ENCODE results near the gene RYR1. TPM values are rescaled to one million over a fixed set of nuclear protein-coding genes. Genes with fewer than 3 reads are reported as not detected.
"Not testable (repeated sequence)": the region's sequence is repeated elsewhere in the genome, so short reads cannot be mapped to it uniquely, and the experiment has no call there.

The RYR1 gene
- total RNA-seq, 2 donors from 2014 or later: 0.84 to 3.3 TPM

DNA sequence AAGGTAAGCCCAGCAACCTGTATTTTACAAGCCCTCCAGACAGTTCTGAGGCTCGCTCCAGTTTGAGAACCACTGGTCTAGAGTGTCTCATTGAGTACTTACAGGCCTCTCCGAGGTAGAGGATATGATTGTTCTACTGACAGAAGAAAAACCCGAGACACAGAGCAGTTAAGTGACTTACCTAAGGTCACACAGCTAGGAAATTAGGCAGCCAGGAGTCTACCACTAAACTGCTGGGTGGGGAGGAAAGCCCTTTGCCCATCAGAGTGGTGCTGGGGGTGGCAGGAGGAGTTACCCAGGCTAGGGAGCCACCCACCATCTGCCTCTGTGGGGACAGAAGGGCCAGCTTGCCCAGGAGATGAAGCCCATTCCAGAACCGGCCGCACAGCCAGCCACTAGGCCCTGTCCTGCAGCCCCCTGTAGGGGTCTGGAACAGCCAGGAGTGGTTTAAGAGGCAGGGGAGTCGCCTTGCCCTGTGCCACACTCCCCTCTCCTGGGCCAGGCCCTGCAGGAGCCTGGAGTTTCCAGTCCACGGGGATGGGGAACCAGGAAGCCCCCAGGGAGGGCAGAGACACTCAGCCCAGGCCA lies 8.2 kb upstream of the RYR1 start:
- no peak overlapping the region for H3K9ac ChIP-seq (ENCODE audit: extremely low read depth, low read length, poor library complexity, severe bottlenecking)
- no peaks in the 10 kb centered on the region for H3K4me1 Mint-ChIP-seq
- no peak overlapping the region for H3K27ac ChIP-seq (ENCODE audit: low read depth, low read length)
- H3K9me3 ChIP-seq (ENCODE audit: control insufficient read depth, low read length): no peaks in the 10 kb centered on the region
- no peaks in the 10 kb centered on the region for H3K36me3 ChIP-seq (ENCODE audit: control insufficient read depth, insufficient read depth, low read length)
- WGBS, 2 experiments (ENCODE audit: insufficient coverage in 1 of 2, insufficient read length in 1 of 2): 86 to 89% methylated on average over 6 to 7 of the region's 7 CpGs
- H3K36me3 Mint-ChIP-seq (ENCODE audit: low read depth): no peaks in the 10 kb centered on the region
- H3K9me3 Mint-ChIP-seq: no peaks in the 10 kb centered on the region
- H3K4me3 Mint-ChIP-seq: no peak overlapping the region
- H3K27me3 ChIP-seq (ENCODE audit: control insufficient read depth, insufficient read depth, low read length, poor library complexity, severe bottlenecking): no peaks in the 10 kb centered on the region
- H3K4me1 ChIP-seq (ENCODE audit: control insufficient read depth, insufficient read depth, low read length): no peaks in the 10 kb centered on the region
- TF ChIP-seq, protein P1, sequence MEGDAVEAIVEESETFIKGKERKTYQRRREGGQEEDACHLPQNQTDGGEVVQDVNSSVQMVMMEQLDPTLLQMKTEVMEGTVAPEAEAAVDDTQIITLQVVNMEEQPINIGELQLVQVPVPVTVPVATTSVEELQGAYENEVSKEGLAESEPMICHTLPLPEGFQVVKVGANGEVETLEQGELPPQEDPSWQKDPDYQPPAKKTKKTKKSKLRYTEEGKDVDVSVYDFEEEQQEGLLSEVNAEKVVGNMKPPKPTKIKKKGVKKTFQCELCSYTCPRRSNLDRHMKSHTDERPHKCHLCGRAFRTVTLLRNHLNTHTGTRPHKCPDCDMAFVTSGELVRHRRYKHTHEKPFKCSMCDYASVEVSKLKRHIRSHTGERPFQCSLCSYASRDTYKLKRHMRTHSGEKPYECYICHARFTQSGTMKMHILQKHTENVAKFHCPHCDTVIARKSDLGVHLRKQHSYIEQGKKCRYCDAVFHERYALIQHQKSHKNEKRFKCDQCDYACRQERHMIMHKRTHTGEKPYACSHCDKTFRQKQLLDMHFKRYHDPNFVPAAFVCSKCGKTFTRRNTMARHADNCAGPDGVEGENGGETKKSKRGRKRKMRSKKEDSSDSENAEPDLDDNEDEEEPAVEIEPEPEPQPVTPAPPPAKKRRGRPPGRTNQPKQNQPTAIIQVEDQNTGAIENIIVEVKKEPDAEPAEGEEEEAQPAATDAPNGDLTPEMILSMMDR (conservative IDR thresholded peaks at IDR 0.05): no peak
- no peak overlapping the region for H3K4me3 ChIP-seq (ENCODE audit: low read length)
- H3K27me3 Mint-ChIP-seq (ENCODE audit: insufficient read depth): peaks cover 11% of the 10 kb centered on the region
- DNase-seq: no peak
- H3K27ac Mint-ChIP-seq: no peak overlapping the region

DNA sequence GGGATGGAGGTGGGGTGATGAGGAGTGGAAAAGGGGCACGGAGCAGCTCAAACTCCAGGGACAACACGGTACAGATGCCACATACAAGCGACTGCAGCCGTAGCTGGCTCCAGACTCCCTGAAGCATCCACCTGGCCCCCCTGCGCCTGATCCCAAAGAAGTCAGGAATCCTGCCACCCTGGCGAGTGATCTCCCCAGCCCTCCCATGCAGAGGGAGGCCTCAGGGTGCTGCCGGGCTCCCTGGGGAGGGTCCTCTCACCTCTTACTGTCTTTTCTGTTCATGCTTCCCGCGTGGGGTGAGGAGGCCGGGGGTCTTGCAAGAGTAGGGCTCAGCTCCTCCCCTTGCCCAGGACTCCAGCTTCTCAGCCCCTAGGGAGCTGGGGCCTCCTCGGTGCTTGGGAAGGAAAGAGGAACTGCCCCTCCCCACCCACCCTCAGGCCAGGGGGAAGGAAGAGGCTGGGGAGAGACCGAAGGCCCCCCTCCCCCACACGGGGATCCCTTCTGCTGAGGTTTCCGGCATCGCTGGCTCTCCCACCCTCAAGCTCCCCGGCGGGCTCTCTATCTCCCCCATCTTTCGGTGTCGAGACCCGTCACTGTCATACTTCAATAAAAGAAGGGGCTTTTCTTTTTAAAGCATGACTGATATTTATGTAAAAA lies 7.6 kb upstream of the RYR1 start, which contains the start of gene RASGRP4:
TSS of gene RASGRP4 (minus strand) at position 410 of the 657 bp plus-strand sequence. CDS start at position 282, 128 bp downstream.
- H3K27ac Mint-ChIP-seq: no peak within 1 kb of the TSS
- Histone ChIP-seq H3K4me3 (ENCODE audit: low read length) (no peak within 1 kb of the TSS), H3K27ac (ENCODE audit: low read depth, low read length) (no peak within 1 kb of the TSS), H3K9me3 (ENCODE audit: control insufficient read depth, low read length) (no peaks in the 10 kb centered on the region), H3K9ac (ENCODE audit: extremely low read depth, low read length, poor library complexity, severe bottlenecking) (no peak within 1 kb of the TSS), H3K27me3 (ENCODE audit: control insufficient read depth, insufficient read depth, low read length, poor library complexity, severe bottlenecking) (no peaks in the 10 kb centered on the region), H3K4me1 (ENCODE audit: control insufficient read depth, insufficient read depth, low read length) (no peaks in the 10 kb centered on the region), H3K36me3 (ENCODE audit: control insufficient read depth, insufficient read depth, low read length) (no peaks in the 10 kb centered on the region)
- no peaks in the 10 kb centered on the region for H3K9me3 Mint-ChIP-seq
- DNase-seq: peak; percentile 66
- H3K4me3 Mint-ChIP-seq: no peak within 1 kb of the TSS
- WGBS, 2 experiments (ENCODE audit: insufficient coverage in 1 of 2, insufficient read length in 1 of 2): 67 to 74% methylated on average over 7 to 18 of the region's 20 CpGs
- H3K27me3 Mint-ChIP-seq (ENCODE audit: insufficient read depth): peaks cover 6% of the 10 kb centered on the region
- H3K36me3 Mint-ChIP-seq (ENCODE audit: low read depth): no peaks in the 10 kb centered on the region
- TF ChIP-seq, protein P1 (conservative IDR thresholded peaks at IDR 0.05): no peak
- no peaks in the 10 kb centered on the region for H3K4me1 Mint-ChIP-seq

DNA sequence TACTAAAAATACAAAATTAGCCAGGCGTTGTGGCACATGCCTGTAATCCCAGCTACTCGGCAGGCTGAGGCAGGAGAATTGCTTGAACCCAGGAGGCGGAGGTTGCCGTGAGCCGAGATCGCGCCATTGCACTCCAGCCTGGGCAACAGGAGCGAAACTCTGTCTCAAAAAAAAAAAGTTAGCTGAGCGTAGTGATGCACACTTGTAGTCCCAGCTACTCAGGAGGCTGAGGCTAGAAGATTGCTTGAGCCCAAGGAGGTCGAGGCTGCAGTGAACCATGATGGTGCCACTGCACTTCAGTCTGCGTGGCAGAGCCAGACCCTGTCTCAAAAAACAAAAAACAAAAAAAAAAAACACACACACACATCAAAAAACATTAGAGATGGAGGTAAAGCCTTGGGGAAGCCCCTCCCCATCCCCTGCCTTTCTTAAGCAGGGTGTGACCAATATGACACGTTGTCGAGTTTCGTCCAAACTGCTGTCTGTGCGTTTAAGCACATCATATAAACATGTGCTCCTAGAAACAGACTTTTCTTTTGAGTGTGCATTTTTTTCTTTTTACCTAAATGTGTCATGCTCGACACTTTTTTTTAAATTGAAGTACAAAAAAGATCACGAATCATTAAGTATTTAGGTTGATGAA lies 6.3 kb upstream of the RYR1 start:
- not testable (repeated sequence) for H3K4me3 ChIP-seq (ENCODE audit: low read length); H3K27me3 Mint-ChIP-seq (ENCODE audit: insufficient read depth); H3K27ac ChIP-seq (ENCODE audit: low read depth, low read length); H3K36me3 ChIP-seq (ENCODE audit: control insufficient read depth, insufficient read depth, low read length); H3K4me1 Mint-ChIP-seq; H3K4me1 ChIP-seq (ENCODE audit: control insufficient read depth, insufficient read depth, low read length); H3K9ac ChIP-seq (ENCODE audit: extremely low read depth, low read length, poor library complexity, severe bottlenecking); DNase-seq; H3K9me3 Mint-ChIP-seq; H3K9me3 ChIP-seq (ENCODE audit: control insufficient read depth, low read length); H3K27me3 ChIP-seq (ENCODE audit: control insufficient read depth, insufficient read depth, low read length, poor library complexity, severe bottlenecking); H3K27ac Mint-ChIP-seq; H3K36me3 Mint-ChIP-seq (ENCODE audit: low read depth); H3K4me3 Mint-ChIP-seq
- 91 to 92% methylated on average over 8 to 17 of the region's 17 CpGs for WGBS, 2 experiments (ENCODE audit: insufficient coverage in 1 of 2, insufficient read length in 1 of 2)
